ACC112 (cell line): Measurements from ENCODE around the gene ZNF821.
"Not testable (repeated sequence)": the region's sequence is repeated elsewhere in the genome, so short reads cannot be mapped to it uniquely, and the experiment has no call there.

ENCODE experiments used
- H2AFZ ChIP-seq: fragments of 200-600 bp; sonication (generic); one replicate; pipeline ENCODE4 v1.6.0; 2017; ENCODE audit warnings: antibody characterized with exemption, low read length; ENCODE audit not compliant: unreplicated experiment
- H3K27ac ChIP-seq: fragments of 200-600 bp; sonication (generic); 2 replicates; pipeline ENCODE4 v1.5.1; 2014; ENCODE audit warnings: low read depth, mild to moderate bottlenecking, antibody characterized with exemption, low read length, moderate library complexity
- H3K27me3 ChIP-seq: fragments of 200-600 bp; sonication (generic); 2 replicates; pipeline ENCODE4 v1.6.1; 2014; ENCODE audit warnings: mild to moderate bottlenecking, antibody characterized with exemption, low read length, moderate library complexity, mixed read lengths; ENCODE audit not compliant: insufficient read depth
- H3K36me3 ChIP-seq: fragments of 200-600 bp; sonication (generic); 2 replicates; pipeline ENCODE4 v1.6.1; 2016; ENCODE audit warnings: mild to moderate bottlenecking, antibody characterized with exemption, low read length, moderate library complexity, mixed read lengths; ENCODE audit not compliant: insufficient read depth
- H3K4me1 ChIP-seq: fragments of 200-600 bp; sonication (generic); one replicate; pipeline ENCODE4 v1.6.1; 2016; ENCODE audit warnings: low read length, mixed read lengths; ENCODE audit not compliant: insufficient read depth, unreplicated experiment, control insufficient read depth
- H3K4me3 ChIP-seq: fragments of 200-600 bp; sonication (generic); 2 replicates; pipeline ENCODE4 v1.5.1; 2014; ENCODE audit warnings: mild to moderate bottlenecking, low read depth, low read length
- H3K79me2 ChIP-seq: fragments of 200-600 bp; sonication (generic); one replicate; pipeline ENCODE4 v1.6.0; 2016; ENCODE audit warnings: low read length; ENCODE audit not compliant: control insufficient read depth, unreplicated experiment, insufficient read depth

ZNF821 gene

DNA sequence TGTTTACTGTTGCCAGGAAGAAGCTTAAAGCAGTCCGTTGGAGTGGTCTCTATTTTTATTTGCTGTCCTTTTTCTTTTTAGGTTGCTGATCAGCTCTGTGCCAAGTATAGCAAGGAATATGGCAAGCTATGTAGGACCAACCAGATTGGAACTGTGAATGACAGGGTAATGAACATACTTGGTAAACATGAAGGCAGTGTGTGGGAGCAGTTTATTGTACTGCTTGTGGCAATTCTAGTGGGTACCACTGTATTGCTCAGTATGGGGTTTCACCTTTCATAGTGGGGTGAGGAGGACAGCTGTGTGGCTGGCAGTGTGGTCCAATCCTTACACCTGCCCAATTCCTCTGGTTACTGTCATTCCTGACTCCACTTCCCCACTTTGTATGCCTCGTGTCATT, 36.7 kb upstream of the ZNF821 start:
- peaks cover 63% of the 10 kb centered on the region for H3K79me2 ChIP-seq
- no peak overlapping the region for H3K27ac ChIP-seq
- no peaks in the 10 kb centered on the region for H3K27me3 ChIP-seq
- H3K4me3 ChIP-seq: no peak overlapping the region
- H2AFZ ChIP-seq: no peak overlapping the region
- H3K36me3 ChIP-seq: peaks cover 73% of the 10 kb centered on the region
- peaks cover 45% of the 10 kb centered on the region for H3K4me1 ChIP-seq

DNA sequence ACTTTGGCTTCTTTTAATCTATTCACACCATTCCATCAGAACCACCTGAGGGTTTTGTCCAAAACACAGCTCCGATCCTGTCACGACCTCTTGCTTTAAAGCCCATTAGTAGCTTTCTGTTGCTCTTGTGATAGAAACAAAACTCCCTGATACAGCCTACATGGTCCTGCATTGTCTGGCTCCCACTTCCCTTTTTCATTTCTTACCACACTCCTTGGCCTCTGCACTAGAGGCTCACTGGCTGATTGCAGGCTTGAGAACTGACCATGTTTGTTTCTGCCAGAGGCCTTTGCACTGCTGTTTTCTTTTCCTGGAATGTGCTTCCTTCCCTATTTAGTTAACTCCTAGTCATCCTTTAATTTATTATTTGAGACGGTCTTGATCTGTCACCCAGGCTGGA, 35.1 kb upstream of the ZNF821 start:
- Histone ChIP-seq H3K36me3 (peaks cover 74% of the 10 kb centered on the region), H2AFZ (no peak overlapping the region), H3K4me1 (peaks cover 48% of the 10 kb centered on the region), H3K27ac (no peak overlapping the region), H3K27me3 (no peaks in the 10 kb centered on the region), H3K79me2 (peaks cover 79% of the 10 kb centered on the region), H3K4me3 (no peak overlapping the region)

DNA sequence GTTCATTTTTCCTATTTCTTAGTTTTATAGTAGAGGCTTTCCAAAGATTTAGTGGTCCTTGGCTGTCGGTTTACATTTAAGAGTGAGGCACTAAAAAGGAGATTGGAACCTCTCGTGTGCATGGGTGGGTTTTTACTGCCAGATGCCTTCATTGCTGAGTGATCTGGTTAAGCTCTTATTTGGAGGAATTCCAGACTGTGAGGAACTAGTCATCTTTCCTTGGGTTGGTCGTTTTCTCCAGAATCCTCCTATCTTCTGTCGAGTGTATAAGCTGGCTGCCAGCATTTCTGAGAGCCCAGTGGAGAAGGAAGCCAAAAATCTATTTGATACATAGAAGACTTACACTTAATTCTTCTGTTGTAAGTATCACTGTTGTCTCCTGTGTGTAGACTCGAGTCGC, 33.9 kb upstream of the ZNF821 start:
- Histone ChIP-seq H3K4me3 (no peak overlapping the region), H3K27ac (peak overlapping the region; percentile 47), H3K4me1 (peaks cover 38% of the 10 kb centered on the region), H3K79me2 (peaks cover 84% of the 10 kb centered on the region), H2AFZ (no peak overlapping the region), H3K27me3 (no peaks in the 10 kb centered on the region), H3K36me3 (peaks cover 68% of the 10 kb centered on the region)

DNA sequence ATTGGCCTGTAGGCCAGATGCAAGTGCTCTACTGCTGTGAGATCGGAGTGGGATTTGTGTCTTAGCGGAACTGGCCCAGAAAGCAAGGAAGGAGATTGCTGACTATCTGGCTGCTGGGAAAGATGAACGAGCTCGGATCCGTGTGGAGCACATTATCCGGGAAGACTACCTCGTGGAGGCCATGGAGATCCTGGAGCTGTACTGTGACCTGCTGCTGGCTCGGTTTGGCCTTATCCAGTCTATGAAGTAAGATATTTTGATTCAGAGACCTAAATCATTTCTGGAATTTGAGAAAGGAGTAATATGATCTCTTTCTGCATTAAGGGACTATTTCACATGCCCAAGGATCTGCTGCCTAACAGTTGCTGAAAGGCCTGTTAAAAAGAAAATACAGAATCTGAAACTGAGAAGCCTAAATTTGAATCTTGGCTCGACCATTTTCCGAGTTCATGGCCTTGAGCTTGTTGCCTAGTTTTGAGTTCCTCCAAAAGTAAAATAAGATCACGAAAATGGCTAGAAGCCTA, 32.5 kb upstream of the ZNF821 start:
- Histone ChIP-seq H3K27ac (peak overlapping the region; percentile 25; the same call in 1 of the 2 replicates), H2AFZ (no peak overlapping the region), H3K36me3 (peaks cover 58% of the 10 kb centered on the region), H3K4me3 (no peak overlapping the region), H3K27me3 (no peaks in the 10 kb centered on the region), H3K4me1 (peaks cover 33% of the 10 kb centered on the region), H3K79me2 (peaks cover 95% of the 10 kb centered on the region)

DNA sequence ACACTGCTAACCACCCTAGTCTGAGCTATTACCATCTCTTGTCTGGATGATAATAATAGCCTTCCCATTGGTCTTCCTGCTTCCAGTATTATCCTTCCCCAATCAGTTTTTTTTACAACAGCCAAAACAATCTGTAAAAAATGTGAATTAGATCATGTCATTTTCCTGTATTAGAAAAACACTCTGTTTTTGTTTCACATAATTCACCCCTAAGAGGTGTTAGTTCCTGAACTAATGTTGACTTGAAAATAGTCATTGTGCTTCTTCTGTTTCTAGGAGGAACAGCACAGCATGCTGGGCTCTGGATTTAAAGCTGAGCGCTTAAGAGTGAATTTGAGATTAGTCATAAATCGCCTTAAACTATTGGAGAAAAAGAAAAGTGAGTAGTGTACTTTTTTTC, 31.4 kb upstream of the ZNF821 start:
- no peak overlapping the region for H3K4me3 ChIP-seq
- H3K27me3 ChIP-seq: no peaks in the 10 kb centered on the region
- no peak overlapping the region for H2AFZ ChIP-seq
- peaks cover 47% of the 10 kb centered on the region for H3K36me3 ChIP-seq
- H3K79me2 ChIP-seq: peaks cover 95% of the 10 kb centered on the region
- peaks cover 33% of the 10 kb centered on the region for H3K4me1 ChIP-seq
- no peak overlapping the region for H3K27ac ChIP-seq

DNA sequence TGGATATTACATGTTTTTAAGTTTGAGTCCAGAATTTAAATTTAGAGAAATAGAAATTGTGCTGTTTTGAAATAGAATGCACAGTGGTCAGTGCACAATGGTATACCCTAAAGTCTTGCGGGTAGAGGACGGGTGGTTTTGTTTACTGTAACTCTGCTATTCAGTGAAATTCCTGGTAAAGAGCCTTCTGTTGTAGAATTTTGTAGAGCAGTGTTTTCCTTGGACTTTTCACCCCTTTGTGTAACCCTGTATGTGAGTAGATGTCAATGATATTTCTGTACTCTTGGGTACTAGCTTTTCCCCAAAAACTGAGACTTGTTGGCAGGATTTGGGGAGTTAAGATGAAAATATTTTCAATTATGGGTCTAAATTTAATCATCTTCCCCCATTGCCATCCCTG, 30.8 kb upstream of the ZNF821 start:
- no peak overlapping the region for H2AFZ ChIP-seq
- H3K79me2 ChIP-seq: peaks cover 95% of the 10 kb centered on the region
- H3K27me3 ChIP-seq: no peaks in the 10 kb centered on the region
- H3K27ac ChIP-seq: no peak overlapping the region
- peaks cover 42% of the 10 kb centered on the region for H3K36me3 ChIP-seq
- H3K4me1 ChIP-seq: peaks cover 33% of the 10 kb centered on the region
- no peak overlapping the region for H3K4me3 ChIP-seq

DNA sequence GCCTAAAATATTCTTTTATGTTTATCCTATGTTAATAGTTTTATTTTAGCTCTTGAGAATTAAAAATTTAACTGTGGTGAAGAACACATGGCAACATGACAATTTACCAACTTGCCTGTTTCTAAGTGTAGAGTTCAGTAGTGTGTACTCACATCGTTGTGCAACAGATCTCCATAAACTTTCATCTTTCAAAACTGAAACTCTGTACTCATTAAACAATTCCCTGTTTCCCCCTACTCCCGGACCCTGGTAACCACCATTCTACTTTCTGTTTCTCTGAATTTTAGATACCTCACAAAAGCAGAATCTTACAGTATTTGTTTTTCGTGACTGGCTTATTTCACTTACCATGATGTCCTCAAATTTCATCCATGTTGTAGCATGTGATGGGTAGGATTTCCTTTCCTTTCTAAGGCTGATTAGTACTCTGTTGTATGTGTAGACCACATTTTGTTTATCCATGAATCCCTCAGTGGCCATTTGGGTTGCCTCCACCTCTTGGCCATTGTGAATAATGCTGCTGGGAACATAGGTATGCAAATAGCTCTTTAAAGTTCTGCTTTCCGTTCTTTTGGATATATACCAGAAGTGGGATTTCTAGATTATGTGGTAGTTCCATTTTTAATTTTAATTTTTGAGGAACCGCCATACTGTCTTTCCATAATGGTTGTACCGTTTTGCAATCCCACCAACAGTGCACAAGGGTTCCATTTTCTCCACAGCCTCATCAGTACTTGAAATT, 28.7 kb upstream of the ZNF821 start:
- Histone ChIP-seq H3K27ac (no peak overlapping the region), H3K27me3 (no peaks in the 10 kb centered on the region), H3K4me1 (peaks cover 27% of the 10 kb centered on the region), H3K79me2 (peaks cover 97% of the 10 kb centered on the region), H3K36me3 (peaks cover 25% of the 10 kb centered on the region), H3K4me3 (no peak overlapping the region), H2AFZ (no peak overlapping the region)

DNA sequence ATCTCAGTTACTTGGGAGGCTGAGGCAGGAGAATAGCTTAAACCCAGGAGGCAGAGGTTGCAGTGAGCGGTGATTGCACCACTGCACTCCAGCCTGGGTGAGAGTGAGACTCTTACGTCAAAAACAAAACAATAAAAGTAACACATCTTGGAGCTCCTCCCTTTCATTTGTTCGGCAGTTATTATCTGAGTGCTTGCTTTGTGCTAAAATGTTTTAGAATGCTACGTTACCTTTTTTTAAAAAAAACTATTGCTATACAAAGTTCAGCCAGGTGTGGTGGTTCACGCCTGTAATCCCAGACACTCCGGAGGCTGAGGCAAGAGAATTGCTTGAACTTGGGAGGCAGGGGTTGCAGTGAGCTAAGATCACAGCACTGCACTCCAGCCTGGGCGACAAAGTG, 27.1 kb upstream of the ZNF821 start:
- Histone ChIP-seq H3K79me2 (peaks cover 99% of the 10 kb centered on the region), H3K4me3 (no peak overlapping the region), H3K27me3 (no peaks in the 10 kb centered on the region), H3K36me3 (peaks cover 10% of the 10 kb centered on the region), H2AFZ (no peak overlapping the region), H3K4me1 (peaks cover 12% of the 10 kb centered on the region), H3K27ac (no peak overlapping the region)

DNA sequence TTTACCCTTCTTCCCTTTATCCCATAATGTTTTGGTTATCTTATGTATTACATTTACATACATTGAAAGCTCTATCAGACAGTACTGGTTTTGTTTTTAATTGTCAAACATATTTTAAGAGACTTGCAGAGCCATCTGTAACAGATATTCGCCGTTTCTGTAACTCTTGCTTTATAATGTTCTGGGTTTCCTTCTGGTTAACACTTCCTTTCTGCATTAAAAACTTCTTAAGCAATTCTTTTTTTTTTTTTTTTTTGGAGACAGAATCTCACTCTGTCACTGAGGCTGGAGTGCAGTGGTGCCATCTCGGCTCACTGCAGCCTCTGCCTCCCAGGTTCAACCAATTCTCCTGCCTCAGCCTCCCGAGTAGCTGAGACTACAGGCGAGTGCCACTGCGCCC, 21.8 kb upstream of the ZNF821 start:
- H3K4me3 ChIP-seq, H2AFZ ChIP-seq, H3K27me3 ChIP-seq, H3K27ac ChIP-seq, H3K36me3 ChIP-seq, H3K4me1 ChIP-seq: not testable (repeated sequence)
- H3K79me2 ChIP-seq: peaks cover 99% of the 10 kb centered on the region

DNA sequence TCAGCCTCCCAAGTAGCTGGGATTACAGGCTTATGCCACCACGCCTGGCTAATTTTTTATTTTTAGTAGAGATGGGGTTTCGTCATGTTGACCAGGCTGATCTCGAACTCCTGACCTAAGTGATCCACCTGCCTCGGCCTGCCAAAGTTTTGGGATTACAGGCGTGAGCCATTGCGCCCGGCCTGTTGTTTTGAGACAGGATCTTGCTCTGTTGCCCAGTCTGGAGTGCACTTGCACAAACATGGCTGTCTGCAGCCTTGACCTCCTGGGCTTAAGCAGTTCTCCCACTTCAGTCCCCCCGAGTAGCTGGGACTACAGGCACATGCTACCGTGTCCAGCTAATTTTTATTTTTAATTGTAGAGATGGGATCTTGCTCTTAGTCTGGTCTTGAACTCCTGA, 20.3 kb upstream of the ZNF821 start:
- Histone ChIP-seq H3K79me2 (peaks cover 99% of the 10 kb centered on the region), H3K4me1 (peaks cover 3% of the 10 kb centered on the region), H3K27me3 (no peaks in the 10 kb centered on the region), H3K27ac (no peak overlapping the region), H3K36me3 (peaks cover 5% of the 10 kb centered on the region; the same call in 1 of the 2 replicates), H2AFZ (no peak overlapping the region), H3K4me3 (no peak overlapping the region)

DNA sequence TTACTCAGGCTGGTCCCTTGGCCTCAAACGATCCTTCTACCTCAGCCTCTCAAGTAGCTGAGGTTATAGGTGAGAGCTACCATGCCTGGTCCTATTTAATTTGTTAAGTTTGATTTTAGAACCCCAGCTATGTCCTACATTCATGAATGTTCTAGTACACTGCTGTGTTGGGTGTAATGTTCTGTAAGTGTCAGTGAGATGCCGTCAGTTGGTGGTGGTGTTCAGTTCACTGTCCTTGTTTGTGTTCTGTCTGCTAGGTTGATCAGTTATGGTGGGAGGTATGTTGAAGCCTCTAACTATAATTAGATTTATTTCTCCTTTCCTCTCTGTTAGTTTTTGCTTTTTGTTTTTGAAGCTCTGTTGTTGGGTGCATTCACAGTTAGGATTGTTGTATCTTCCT, 19.6 kb upstream of the ZNF821 start:
- H3K4me1 ChIP-seq: peaks cover 3% of the 10 kb centered on the region
- H3K79me2 ChIP-seq: peaks cover 99% of the 10 kb centered on the region
- H3K36me3 ChIP-seq: 0 out of 2 replicates have a peak, but pooled peaks cover 2% of the 10 kb centered on the region
- no peaks in the 10 kb centered on the region for H3K27me3 ChIP-seq
- no peak overlapping the region for H3K4me3 ChIP-seq
- no peak overlapping the region for H3K27ac ChIP-seq
- H2AFZ ChIP-seq: no peak overlapping the region
